ENCODE results near the gene OR11L1. TPM values are rescaled to one million over a fixed set of nuclear protein-coding genes. Genes with fewer than 3 reads are reported as not detected.

The OR11L1 gene
- polyA plus RNA-seq, 3 donors, result not detected

DNA sequence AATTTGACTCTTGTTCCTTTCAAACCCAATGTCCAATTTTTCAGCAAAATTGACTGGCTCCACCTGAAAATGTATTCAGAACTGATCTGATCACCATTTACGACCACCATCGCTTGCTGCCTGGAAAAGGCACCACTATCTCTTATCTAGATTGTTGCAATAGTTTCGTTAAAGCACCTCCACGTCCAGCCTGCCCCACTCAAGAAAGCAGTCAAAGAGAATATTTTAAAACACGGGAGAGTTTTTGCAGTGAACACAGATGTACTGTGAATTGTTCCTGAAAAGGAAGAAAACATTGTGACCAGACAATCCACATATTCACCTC is 4.0 kb upstream of the OR11L1 start:
- no peak overlapping the region for H3K27ac ChIP-seq (ENCODE audit: low read depth in 1 of 2, low read length in 2 of 2)
- Mint-ChIP-seq H3K4me3 (no peak overlapping the region), H3K27me3 (ENCODE audit: low read depth in 3 of 3) (peaks cover 0 to 2% (median 2%) of the 10 kb centered on the region in 3 donors), H3K36me3 (no peaks in the 10 kb centered on the region), H3K4me1 (peaks cover 3% of the 10 kb centered on the region), H3K27ac (no peak overlapping the region), H3K9me3 (no peaks in the 10 kb centered on the region)
- H4K20me1 ChIP-seq (ENCODE audit: insufficient read depth, low read length), result no peaks in the 10 kb centered on the region
- H3K4me1 ChIP-seq (ENCODE audit: control insufficient read depth in 1 of 2, insufficient read depth in 2 of 2, low read length in 2 of 2), result no peaks in the 10 kb centered on the region
- no peak for DNase-seq
- intact Hi-C loops (cut with micrococcal nuclease), result no loop called here
- WGBS (ENCODE audit: insufficient coverage), result 100% methylated on average over 2 of the region's 5 CpGs
- no peaks in the 10 kb centered on the region for H3K9me3 ChIP-seq (replicated peaks in 1 of 2; ENCODE audit: control insufficient read depth in 1 of 2, insufficient read depth in 1 of 2, low read length in 2 of 2)
- H3K4me3 ChIP-seq (replicated peaks in 1 of 3; ENCODE audit: low read depth in 2 of 3, low read length in 3 of 3), result no peak overlapping the region
- H3K4me2 ChIP-seq (replicated peaks; ENCODE audit: extremely low read depth, low read length, poor library complexity, severe bottlenecking), result no peak overlapping the region
- no peak overlapping the region for H3K9ac ChIP-seq (ENCODE audit: insufficient read depth, low read length, poor library complexity, severe bottlenecking)
- H3K27me3 ChIP-seq (ENCODE audit: control insufficient read depth in 2 of 2, insufficient read depth in 2 of 2, low read length in 2 of 2), result no peaks in the 10 kb centered on the region
- H3K36me3 ChIP-seq (replicated peaks in 1 of 2; ENCODE audit: control insufficient read depth in 1 of 2, insufficient read depth in 2 of 2, low read length in 2 of 2), result no peaks in the 10 kb centered on the region
- no peaks in the 10 kb centered on the region for H3K79me2 ChIP-seq (ENCODE audit: insufficient read depth, low read length)
- TF ChIP-seq, protein P1, sequence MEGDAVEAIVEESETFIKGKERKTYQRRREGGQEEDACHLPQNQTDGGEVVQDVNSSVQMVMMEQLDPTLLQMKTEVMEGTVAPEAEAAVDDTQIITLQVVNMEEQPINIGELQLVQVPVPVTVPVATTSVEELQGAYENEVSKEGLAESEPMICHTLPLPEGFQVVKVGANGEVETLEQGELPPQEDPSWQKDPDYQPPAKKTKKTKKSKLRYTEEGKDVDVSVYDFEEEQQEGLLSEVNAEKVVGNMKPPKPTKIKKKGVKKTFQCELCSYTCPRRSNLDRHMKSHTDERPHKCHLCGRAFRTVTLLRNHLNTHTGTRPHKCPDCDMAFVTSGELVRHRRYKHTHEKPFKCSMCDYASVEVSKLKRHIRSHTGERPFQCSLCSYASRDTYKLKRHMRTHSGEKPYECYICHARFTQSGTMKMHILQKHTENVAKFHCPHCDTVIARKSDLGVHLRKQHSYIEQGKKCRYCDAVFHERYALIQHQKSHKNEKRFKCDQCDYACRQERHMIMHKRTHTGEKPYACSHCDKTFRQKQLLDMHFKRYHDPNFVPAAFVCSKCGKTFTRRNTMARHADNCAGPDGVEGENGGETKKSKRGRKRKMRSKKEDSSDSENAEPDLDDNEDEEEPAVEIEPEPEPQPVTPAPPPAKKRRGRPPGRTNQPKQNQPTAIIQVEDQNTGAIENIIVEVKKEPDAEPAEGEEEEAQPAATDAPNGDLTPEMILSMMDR (IDR thresholded peaks at IDR 0.05), result no peak
- H2AFZ ChIP-seq (ENCODE audit: insufficient read depth, low read depth, low read length, poor library complexity, severe bottlenecking), result no peak overlapping the region

DNA sequence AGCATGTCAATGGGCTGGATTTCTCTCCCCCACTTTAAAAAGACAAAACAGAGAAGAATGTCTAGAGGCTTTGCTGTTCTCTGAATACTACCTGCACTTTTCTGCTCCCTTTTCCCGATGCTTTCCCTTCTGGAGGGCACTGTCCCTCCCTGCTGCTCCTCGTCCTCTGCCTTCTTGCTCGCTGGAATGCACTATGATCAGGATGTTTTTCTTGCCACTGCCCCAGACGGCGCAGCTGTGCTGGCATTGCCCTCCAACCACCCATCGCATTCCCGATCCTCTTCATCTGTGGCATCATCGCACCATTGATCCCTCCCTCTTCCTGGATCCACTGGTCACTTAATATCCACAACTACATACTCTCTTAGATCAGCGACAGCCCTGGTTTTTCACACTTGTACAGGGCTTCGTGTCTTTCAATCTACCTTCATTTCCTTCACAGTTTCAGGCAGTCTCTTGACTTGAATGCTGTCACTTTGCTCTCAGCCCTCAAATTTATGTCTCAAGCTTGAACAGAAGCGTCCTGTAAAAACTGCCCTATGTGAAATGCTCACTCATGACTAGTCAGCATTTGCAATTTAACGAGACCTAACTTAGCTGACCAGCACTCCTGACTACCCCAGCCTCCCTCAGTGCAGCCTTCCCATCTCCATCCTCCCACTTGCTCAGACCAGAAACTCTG is 3.5 kb upstream of the OR11L1 start:
- H3K27me3 Mint-ChIP-seq (ENCODE audit: low read depth in 3 of 3), result peaks cover 0 to 2% (median 2%) of the 10 kb centered on the region in 3 donors
- TF ChIP-seq, protein P1 (IDR thresholded peaks at IDR 0.05), result no peak
- Histone ChIP-seq H3K36me3 (replicated peaks in 1 of 2; ENCODE audit: control insufficient read depth in 1 of 2, insufficient read depth in 2 of 2, low read length in 2 of 2) (no peaks in the 10 kb centered on the region), H3K9me3 (replicated peaks in 1 of 2; ENCODE audit: control insufficient read depth in 1 of 2, insufficient read depth in 1 of 2, low read length in 2 of 2) (no peaks in the 10 kb centered on the region), H3K4me1 (ENCODE audit: control insufficient read depth in 1 of 2, insufficient read depth in 2 of 2, low read length in 2 of 2) (no peaks in the 10 kb centered on the region), H3K27ac (ENCODE audit: low read depth in 1 of 2, low read length in 2 of 2) (no peak overlapping the region), H3K4me2 (replicated peaks; ENCODE audit: extremely low read depth, low read length, poor library complexity, severe bottlenecking) (no peak overlapping the region), H3K27me3 (ENCODE audit: control insufficient read depth in 2 of 2, insufficient read depth in 2 of 2, low read length in 2 of 2) (no peaks in the 10 kb centered on the region), H4K20me1 (ENCODE audit: insufficient read depth, low read length) (no peaks in the 10 kb centered on the region), H2AFZ (ENCODE audit: insufficient read depth, low read depth, low read length, poor library complexity, severe bottlenecking) (no peak overlapping the region), H3K4me3 (replicated peaks in 1 of 3; ENCODE audit: low read depth in 2 of 3, low read length in 3 of 3) (no peak overlapping the region), H3K79me2 (ENCODE audit: insufficient read depth, low read length) (no peaks in the 10 kb centered on the region), H3K9ac (ENCODE audit: insufficient read depth, low read length, poor library complexity, severe bottlenecking) (no peak overlapping the region)
- H3K4me3 Mint-ChIP-seq, result no peak overlapping the region
- H3K4me1 Mint-ChIP-seq, result peaks cover 3% of the 10 kb centered on the region
- no peak for DNase-seq
- no peaks in the 10 kb centered on the region for H3K9me3 Mint-ChIP-seq
- no peaks in the 10 kb centered on the region for H3K36me3 Mint-ChIP-seq
- H3K27ac Mint-ChIP-seq, result no peak overlapping the region
- 96% methylated on average over 12 of the region's 12 CpGs for WGBS (ENCODE audit: insufficient coverage)
- intact Hi-C loops (cut with micrococcal nuclease), result no loop called here

Data from CD14-positive monocyte (primary cell).